A673 (cell line): ENCODE measurements around the gene PTGES2.

Experiments used
- CTCF ChIP-seq: fragments of 300-800, 200-600 bp; sonication (generic); conservative IDR thresholded peaks from 2 replicates; pipeline ENCODE4 v1.5.1; 2017; ENCODE audit warnings: low read depth, mild to moderate bottlenecking, antibody characterized with exemption, low read length, moderate library complexity, mixed read lengths
- EZH2 ChIP-seq: fragments of 200-600 bp; sonication (generic); IDR thresholded peaks from 2 replicates; pipeline ENCODE4 v1.6.1; 2017; ENCODE audit warnings: borderline replicate concordance, low read depth, mild to moderate bottlenecking, mixed read lengths, antibody characterized with exemption, low read length; ENCODE audit not compliant: poor library complexity, severe bottlenecking

GRCh38 chr9:128127568-128127989, at the start of gene PTGES2:
- TF ChIP-seq CTCF (no peak), EZH2 (no peak)
